ENCODE measurements around the gene SH3GL2.

The SH3GL2 gene

DNA sequence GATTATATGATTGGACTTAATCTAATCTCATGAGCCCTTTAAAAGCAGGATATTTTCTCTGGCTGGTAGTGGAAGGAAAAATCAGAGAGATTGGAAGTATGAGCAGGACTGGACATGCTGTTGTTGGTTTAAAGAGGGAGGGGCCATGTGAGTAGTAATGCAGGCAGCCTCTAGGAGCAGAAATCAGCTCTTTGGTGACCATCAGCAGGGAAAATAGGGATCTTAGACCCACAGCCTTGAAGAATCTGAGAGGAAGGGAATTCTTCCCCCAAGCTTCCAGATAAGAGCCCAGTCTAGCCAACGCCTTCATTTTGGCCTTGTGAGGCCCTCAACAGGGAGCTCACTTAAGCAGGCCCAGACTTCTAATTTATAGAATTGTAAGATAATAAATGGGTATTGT, 9.5 kb downstream of the SH3GL2 start:
- TF ChIP-seq POLR2A (IDR thresholded peaks at IDR 0.05; ENCODE audit: low read depth, low read length): no peak
- FAIRE-seq (no peak), DNase-seq (ENCODE audit: insufficient read length, low spot score) (no peak)

- no peak for TF ChIP-seq POLR2A (IDR thresholded peaks at IDR 0.05; ENCODE audit: low read depth, low read length)
- DNase-seq (ENCODE audit: insufficient read length, low spot score): no peak
- no peak for FAIRE-seq
These were observed 10.1 kb downstream of the SH3GL2 start for GRCh38 chr9:17588941-17589340.

GRCh38 chr9:17589771-17590170, 10.9 kb downstream of the SH3GL2 start:
- FAIRE-seq (no peak), DNase-seq (ENCODE audit: insufficient read length, low spot score) (no peak)
- no peak for TF ChIP-seq POLR2A (IDR thresholded peaks at IDR 0.05; ENCODE audit: low read depth, low read length)

DNA sequence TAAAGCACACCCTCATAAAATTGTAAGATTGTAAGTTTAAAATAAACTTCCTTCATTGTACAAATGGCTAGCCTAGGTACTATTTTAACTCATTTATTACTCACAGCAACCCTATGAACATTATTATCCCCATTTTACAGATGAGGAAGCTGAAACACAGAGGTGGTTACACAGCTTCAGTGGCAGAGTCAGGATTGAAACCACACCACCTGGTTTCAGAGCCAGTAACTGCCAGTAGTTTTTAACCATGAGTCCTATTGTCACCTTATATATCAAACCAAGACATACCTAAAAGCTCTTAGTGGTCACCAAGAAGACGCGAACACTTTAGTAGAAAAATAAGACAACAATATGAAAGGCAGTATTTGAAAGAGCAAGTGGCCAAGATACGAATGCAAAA, 16.1 kb downstream of the SH3GL2 start:
- DNase-seq (ENCODE audit: insufficient read length, low spot score) (no peak), FAIRE-seq (no peak)
- TF ChIP-seq POLR2A (IDR thresholded peaks at IDR 0.05; ENCODE audit: low read depth, low read length): no peak

- no peak for TF ChIP-seq POLR2A (IDR thresholded peaks at IDR 0.05; ENCODE audit: low read depth, low read length)
- FAIRE-seq (no peak), DNase-seq (ENCODE audit: insufficient read length, low spot score) (no peak)
These were observed 19.1 kb downstream of the SH3GL2 start for GRCh38 chr9:17597977-17598376.

DNA sequence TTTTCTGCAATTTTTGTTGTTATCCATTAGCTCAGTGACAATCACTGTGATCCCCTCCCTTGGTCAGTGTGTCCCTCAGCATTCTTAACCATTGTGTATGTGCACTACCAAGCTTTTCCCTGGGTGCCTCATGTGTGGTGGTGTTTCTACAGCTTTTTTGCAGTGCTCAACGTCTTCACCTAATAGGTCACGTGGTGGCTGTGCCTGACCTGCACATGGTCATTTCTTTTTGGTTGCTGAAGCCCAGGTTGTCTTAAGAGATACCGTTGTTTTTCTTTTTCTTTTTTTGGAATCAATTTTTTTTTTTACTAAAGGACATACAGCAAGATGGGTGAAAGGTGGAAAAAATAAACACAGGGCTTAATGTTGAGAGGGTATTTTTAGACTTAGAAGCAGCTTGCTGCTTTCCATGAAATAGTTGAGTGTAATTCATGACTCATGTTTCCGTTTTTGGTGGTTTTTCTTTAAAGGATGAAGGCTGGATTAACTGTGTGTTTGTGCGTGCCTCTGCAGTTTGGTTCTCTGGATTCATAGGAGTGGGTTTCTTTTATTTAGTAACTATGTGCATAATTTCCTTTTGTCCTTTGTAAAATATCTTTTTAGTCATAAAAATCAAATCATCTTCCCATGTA, 22.2 kb downstream of the SH3GL2 start:
- no peak for TF ChIP-seq POLR2A (IDR thresholded peaks at IDR 0.05; ENCODE audit: low read depth, low read length)
- DNase-seq (ENCODE audit: insufficient read length, low spot score): no peak
- peak; percentile 86 for FAIRE-seq

GRCh38 chr9:17604556-17604955, 25.7 kb downstream of the SH3GL2 start:
- DNase-seq (ENCODE audit: insufficient read length, low spot score) (no peak), FAIRE-seq (no peak)
- TF ChIP-seq POLR2A (IDR thresholded peaks at IDR 0.05; ENCODE audit: low read depth, low read length): no peak

DNA sequence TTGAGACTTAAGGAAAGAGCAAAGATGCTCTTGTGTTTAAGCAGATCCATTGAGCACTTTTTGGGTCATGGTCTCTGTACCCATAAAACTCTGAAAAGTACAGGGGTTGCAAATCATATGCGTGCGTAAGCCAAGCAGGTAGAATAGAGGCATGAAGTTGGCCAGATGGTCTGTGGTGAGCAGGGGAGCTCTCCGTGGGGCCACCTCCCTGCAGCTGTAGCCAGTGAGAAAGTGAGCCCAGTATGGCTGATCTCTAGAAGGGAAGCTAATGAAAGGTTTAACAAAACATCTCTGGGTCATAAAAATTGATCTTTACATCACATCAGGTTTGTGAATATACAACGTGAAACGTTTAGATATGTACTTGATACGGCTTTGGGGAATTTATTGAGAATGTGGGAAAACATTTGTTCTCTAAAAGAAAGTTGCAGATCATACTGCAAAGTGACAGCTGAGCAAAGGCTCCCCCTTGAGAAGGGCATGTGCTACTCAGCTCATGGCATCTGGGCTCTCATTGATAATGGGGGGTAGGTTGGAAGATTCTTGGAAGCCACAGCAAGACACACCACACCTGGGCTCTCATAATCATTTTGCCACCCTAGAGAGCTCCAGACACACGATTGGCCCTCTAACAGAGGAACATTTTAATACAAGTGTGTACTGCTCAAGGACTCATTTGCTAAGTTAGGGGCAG, 30.6 kb downstream of the SH3GL2 start:
- DNase-seq (ENCODE audit: insufficient read length, low spot score) (no peak), FAIRE-seq (no peak)
- TF ChIP-seq POLR2A (IDR thresholded peaks at IDR 0.05; ENCODE audit: low read depth, low read length): no peak

DNA sequence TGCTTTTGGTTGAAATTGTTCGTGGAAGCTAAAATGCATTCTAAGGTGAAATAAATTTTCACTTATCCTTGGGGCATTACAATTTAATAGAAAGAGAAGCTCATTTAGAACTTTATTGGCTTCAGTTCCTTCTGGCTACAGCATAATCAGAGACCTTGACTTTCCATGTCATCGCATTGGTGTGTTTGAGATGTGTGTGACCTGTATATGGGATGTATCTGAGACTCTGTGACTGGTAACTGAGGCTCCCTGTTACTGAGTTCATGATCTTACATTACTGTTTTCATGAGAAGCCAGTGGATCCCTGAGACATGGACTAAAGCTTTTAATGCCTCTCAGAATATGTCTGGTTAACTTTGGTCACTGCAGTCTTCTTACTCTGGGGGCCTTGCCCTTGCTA, 32.5 kb downstream of the SH3GL2 start:
- DNase-seq (ENCODE audit: insufficient read length, low spot score) (no peak), FAIRE-seq (no peak)
- no peak for TF ChIP-seq POLR2A (IDR thresholded peaks at IDR 0.05; ENCODE audit: low read depth, low read length)

- TF ChIP-seq POLR2A (IDR thresholded peaks at IDR 0.05; ENCODE audit: low read depth, low read length): no peak
- FAIRE-seq (no peak), DNase-seq (ENCODE audit: insufficient read length, low spot score) (no peak)
These were observed 33.1 kb downstream of the SH3GL2 start for GRCh38 chr9:17611917-17612316.

- FAIRE-seq: no peak
These were observed 34.9 kb downstream of the SH3GL2 start for GRCh38 chr9:17613758-17614157.

DNA sequence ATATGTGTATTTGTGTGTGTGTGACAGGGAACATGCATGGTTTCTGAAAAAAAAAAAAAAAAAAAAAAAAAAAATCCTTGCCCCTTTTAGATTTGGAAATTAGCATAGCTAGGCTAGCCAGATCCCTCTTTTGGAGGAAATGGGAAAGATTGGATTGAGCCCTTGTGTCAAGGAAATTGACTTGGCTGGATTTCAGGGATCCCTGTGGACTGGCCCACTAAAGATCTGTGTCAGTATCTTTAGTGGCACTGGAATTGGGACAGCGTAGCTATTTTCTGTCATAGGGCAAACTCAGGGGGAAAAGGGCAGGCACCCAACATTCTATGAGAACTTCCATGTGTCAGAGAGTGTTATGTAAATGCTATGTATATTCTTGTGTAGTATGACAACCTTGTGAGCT, 35.4 kb downstream of the SH3GL2 start:
- DNase-seq (ENCODE audit: insufficient read length, low spot score): no peak
- FAIRE-seq: no peak
- TF ChIP-seq POLR2A (IDR thresholded peaks at IDR 0.05; ENCODE audit: low read depth, low read length): no peak

More at GRCh38 chr9:17613758-17614157, 34.9 kb downstream of the SH3GL2 start:
- DNase-seq (ENCODE audit: insufficient read length, low spot score): no peak
- no peak for TF ChIP-seq POLR2A (IDR thresholded peaks at IDR 0.05; ENCODE audit: low read depth, low read length)

- no peak for TF ChIP-seq POLR2A (IDR thresholded peaks at IDR 0.05; ENCODE audit: low read depth, low read length)
- DNase-seq (ENCODE audit: insufficient read length, low spot score) (no peak), FAIRE-seq (no peak)
These were observed 36.0 kb downstream of the SH3GL2 start for GRCh38 chr9:17614903-17615302.

DNA sequence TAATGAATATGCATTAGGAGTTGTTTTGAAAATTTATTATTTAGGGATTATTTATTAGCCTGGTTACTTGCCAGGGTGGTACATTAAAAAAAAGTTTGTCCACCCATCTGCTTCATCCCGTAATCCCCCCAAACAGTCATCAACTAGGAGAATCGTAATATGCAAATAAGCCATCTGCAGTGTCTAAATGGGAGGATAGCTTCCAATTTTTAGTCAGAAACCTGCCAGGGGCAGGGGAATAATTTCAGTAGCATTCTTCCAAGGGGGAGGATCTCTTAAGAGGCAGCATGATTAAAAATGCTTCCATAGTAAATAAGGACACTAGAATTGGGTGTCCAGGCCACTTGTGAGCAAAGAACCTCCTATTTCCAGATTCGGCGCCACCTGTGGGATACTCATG, 43.3 kb downstream of the SH3GL2 start:
- FAIRE-seq: no peak
- no peak for TF ChIP-seq POLR2A (IDR thresholded peaks at IDR 0.05; ENCODE audit: low read depth, low read length)
- no peak for DNase-seq (ENCODE audit: insufficient read length, low spot score)

DNA sequence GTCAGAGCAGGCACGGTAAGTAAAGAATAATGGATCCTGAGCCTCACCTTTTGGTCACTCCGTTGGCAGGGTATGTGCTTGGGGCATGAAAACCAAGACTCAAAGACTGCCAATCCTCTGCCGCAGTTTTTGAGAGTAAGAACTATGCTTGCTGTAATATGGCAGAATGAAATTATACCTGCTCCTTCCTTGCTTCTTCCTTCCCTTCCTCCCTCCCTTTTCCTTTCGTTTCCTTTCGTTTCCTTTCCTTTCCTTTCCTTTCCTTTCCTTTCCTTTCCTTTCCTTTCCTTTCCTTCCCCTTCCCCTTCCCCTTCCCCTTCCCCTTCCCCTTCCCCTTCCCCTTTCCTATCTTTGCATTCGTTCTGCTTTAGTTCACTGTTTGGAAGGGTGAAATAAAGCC, 43.9 kb downstream of the SH3GL2 start:
- TF ChIP-seq POLR2A (IDR thresholded peaks at IDR 0.05; ENCODE audit: low read depth, low read length): no peak
- no peak for FAIRE-seq
- no peak for DNase-seq (ENCODE audit: insufficient read length, low spot score)
